Cardiac muscle cell (in vitro differentiated cells and primary cell): Measurements from ENCODE around the gene SLC9A9. TPM values are rescaled to one million over a fixed set of nuclear protein-coding genes. Genes with fewer than 3 reads are reported as not detected.

Experiments used
- DNase-seq, 2 donors: peaks; one replicate each; pipeline versions ENCODE4 v3.0.0 to v3.0.0-alpha.2; 2010 to 2017; ENCODE audit warnings: low read depth in 1 of 2, low spot score in 1 of 2
- H3K27ac ChIP-seq: fragments of 200-600 bp; sonication (generic); 2 replicates; pipeline ENCODE4 v1.5.1; 2016
- H3K27me3 ChIP-seq: fragments of 200-600 bp; sonication (generic); 2 replicates; pipeline ENCODE4 v1.6.0; 2016; ENCODE audit warnings: control low read depth
- H3K36me3 ChIP-seq: fragments of 200-600 bp; sonication (generic); 2 replicates; pipeline ENCODE4 v1.5.1; 2016; ENCODE audit warnings: control low read depth
- H3K4me1 ChIP-seq: fragments of 200-600 bp; sonication (generic); 2 replicates; pipeline ENCODE4 v1.8.1; 2017; ENCODE audit warnings: low read depth, mild to moderate bottlenecking, mixed run types
- H3K4me3 ChIP-seq: fragments of 200-600 bp; sonication (generic); 2 replicates; pipeline ENCODE4 v1.5.1; 2016; ENCODE audit warnings: mild to moderate bottlenecking
- H3K9me3 ChIP-seq: fragments of 200-600 bp; sonication (generic); 2 replicates; pipeline ENCODE4 v1.5.1; 2017; ENCODE audit warnings: low read depth, mild to moderate bottlenecking, control low read depth
- CTCF ChIP-seq: IDR thresholded peaks from 2 replicates; pipeline ENCODE4 v1.5.1; 2012; ENCODE audit warnings: low read depth, mild to moderate bottlenecking, low read length
- polyA plus RNA-seq: library from polyadenylated mRNA; unstranded; fragments of >200 nt; fragmentation: Nextera tagmentation; extraction: Ambion mirVana; gene quantifications from 2 replicates; pipeline ENCODE4 v1.2.1, GENCODE V29; 2016
- total RNA-seq: library from RNA; depleted of rRNA; stranded (reverse); fragments of >200 nt; gene quantifications from 2 replicates; pipeline ENCODE4 v1.2.3, GENCODE V29; 2016

Gene SLC9A9
- total and polyA plus RNA-seq, 2 experiments from 2014 or later: 0.73 to 1.5 TPM

- Histone ChIP-seq H3K36me3 (no peaks in the 10 kb centered on the region), H3K4me3 (no peak overlapping the region), H3K4me1 (no peaks in the 10 kb centered on the region), H3K27me3 (no peaks in the 10 kb centered on the region), H3K9me3 (no peaks in the 10 kb centered on the region), H3K27ac (no peak overlapping the region)
- TF ChIP-seq CTCF: no peak
- no peak for DNase-seq
Observed at GRCh38 chr3:143236226-143236964, 611.9 kb downstream of the SLC9A9 start.

GRCh38 chr3:143235614-143236204 is 612.6 kb downstream of the SLC9A9 start:
- H3K27me3 ChIP-seq: no peaks in the 10 kb centered on the region
- H3K27ac ChIP-seq: no peak overlapping the region
- no peak for DNase-seq
- H3K4me3 ChIP-seq: no peak overlapping the region
- no peak for TF ChIP-seq CTCF
- H3K9me3 ChIP-seq: no peaks in the 10 kb centered on the region
- H3K36me3 ChIP-seq: no peaks in the 10 kb centered on the region
- H3K4me1 ChIP-seq: no peaks in the 10 kb centered on the region

- H3K27me3 ChIP-seq: no peaks in the 10 kb centered on the region
- H3K4me3 ChIP-seq: no peak overlapping the region
- no peak for TF ChIP-seq CTCF
- no peaks in the 10 kb centered on the region for H3K4me1 ChIP-seq
- DNase-seq: peak in 1 of 2 donors; percentile 36
- H3K36me3 ChIP-seq: no peaks in the 10 kb centered on the region
- H3K27ac ChIP-seq: no peak overlapping the region
- H3K9me3 ChIP-seq: no peaks in the 10 kb centered on the region
Observed at GRCh38 chr3:143234526-143234925, 613.7 kb downstream of the SLC9A9 start.

GRCh38 chr3:143232981-143233380 is 615.3 kb downstream of the SLC9A9 start:
- H3K36me3 ChIP-seq: no peaks in the 10 kb centered on the region
- H3K9me3 ChIP-seq: no peaks in the 10 kb centered on the region
- H3K27me3 ChIP-seq: no peaks in the 10 kb centered on the region
- no peak overlapping the region for H3K27ac ChIP-seq
- H3K4me1 ChIP-seq: no peaks in the 10 kb centered on the region
- H3K4me3 ChIP-seq: no peak overlapping the region
- no peak for DNase-seq
- no peak for TF ChIP-seq CTCF

- no peak for DNase-seq
- Histone ChIP-seq H3K9me3 (no peaks in the 10 kb centered on the region), H3K27me3 (no peaks in the 10 kb centered on the region), H3K4me3 (no peak overlapping the region), H3K4me1 (no peaks in the 10 kb centered on the region), H3K36me3 (no peaks in the 10 kb centered on the region), H3K27ac (no peak overlapping the region)
- TF ChIP-seq CTCF: no peak
Observed at GRCh38 chr3:143228405-143228804, 619.9 kb downstream of the SLC9A9 start.
